GM19035 (cell line): ENCODE measurements around the gene IL22RA2.

Source experiments
- ATAC-seq: cut with Tn5 transposase; IDR thresholded peaks from one replicate; pipeline ENCODE4 v1.9.1; 2021; ENCODE audit not compliant: unreplicated experiment

IL22RA2 gene

DNA sequence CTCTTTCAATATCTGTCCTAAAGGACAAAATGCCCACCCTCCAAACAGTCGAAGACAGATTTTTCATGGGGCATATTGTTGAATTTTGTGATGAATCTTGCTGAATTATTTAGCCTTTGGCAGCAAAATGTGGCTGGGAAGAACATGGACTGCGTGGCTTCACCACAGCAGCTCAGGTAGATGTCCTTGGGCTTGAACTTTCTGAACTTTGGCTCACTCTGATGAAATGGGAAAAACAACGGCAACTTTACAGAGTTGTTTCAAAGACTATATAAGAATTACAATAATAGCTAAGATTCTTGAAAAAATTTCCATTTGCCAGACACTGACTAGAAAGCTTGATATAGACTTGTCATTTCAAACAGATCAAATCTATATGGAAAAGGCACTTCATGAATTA lies 75.9 kb downstream of the IL22RA2 start:
- no peak for ATAC-seq

DNA sequence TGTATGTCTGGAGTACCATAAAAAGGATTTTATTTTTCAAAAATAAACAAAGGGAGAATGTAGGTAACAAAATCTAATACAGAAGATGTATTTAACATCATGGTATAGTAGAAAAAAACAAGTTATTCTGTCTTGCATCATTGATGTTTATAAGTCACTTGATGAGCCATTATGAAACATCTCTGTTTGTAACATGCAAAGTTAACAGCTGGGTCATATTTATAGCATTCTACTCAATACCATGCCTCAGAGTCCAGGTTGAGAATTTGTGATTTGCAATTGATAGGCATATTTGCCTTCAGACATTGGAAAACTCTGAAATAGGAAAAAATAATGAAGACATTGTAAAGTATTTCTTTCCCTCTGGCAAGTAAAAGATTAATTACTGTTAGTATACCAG lies 76.4 kb downstream of the IL22RA2 start:
- peak; percentile 44 for ATAC-seq

DNA sequence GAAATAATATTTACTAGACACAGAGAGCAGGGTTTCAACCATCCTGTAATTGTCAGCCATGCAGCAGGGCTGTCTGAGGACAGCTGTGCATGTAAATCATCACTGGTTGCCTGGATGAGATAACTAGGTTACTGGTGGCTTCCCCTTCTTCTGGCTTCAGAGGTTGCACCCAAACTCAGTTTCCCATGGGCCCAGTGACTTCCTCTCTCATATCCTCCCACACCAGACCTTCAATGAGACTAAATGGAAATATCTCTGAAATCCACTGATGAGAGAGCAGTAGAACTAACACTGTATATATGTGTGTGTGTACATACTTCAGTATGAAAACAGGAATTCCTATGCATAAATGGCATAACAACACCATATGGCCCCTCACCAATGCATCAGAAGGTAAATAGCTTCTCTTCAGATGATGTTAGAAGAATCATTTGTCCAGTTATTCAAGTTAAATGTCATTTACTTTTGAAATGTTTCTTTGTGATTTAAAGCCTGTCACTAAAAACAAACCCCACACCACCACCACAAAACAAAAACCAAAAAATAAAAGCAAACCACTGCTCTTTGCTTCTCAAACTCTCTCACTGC lies 77.7 kb downstream of the IL22RA2 start:
- ATAC-seq, result peak; percentile 71

DNA sequence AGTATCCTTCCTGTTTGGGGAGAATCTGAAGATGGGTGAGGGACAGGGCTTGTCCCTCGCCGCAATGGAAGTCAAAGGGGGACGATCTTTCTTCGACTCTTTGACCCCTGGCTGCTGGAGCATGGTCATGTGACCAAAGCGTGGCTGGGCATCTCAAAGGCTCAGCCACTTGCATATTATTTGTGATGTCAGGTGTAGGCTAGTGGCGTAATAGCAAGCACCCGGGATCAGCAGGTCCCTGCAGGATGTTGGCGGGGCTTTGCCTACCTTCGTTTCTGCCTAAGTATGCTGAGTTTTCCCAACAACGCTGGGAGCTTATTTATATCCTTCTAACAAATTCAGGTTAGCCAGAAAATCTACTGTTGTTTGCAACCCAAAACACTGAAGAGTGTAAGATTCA lies 78.4 kb downstream of the IL22RA2 start:
- no peak for ATAC-seq

DNA sequence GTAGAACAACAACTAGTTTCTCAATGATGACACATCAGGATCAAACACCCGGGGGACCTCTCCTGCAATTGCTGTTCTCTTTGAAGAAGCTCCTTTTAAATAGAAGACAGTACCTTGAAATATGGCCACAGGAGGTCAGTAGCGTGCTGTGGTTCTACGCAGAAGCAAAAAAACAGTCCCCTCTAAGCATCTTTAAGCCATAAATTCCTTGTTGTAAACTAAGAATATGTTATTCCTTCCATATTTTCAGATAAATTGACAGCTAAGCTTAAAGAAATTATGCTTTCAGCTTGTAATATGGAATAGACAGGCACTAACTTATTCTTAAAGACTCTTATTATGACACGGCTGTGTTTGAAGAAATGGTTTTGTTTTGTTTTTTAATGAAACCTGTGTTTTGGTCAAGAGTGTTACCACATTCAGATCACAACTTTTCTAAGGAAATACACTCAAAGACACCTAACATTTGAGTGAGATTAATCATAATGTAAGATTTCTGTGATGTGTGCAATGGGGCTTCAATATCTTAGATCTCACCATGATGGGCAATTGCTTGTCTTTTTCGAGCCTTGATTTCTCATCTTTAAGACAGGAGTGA lies 78.9 kb downstream of the IL22RA2 start:
- ATAC-seq, result peak; percentile 49
